HG03039 (cell line): ENCODE results near the gene HOXA13.

Experiments
- ATAC-seq: cut with Tn5 transposase; IDR thresholded peaks from one replicate; pipeline ENCODE4 v1.9.1; 2021; ENCODE audit warnings: mild to moderate bottlenecking, moderate library complexity; ENCODE audit not compliant: unreplicated experiment

HOXA13 gene

GRCh38 chr7:27199849-27200760 is at the start of gene HOXA13:
Gene HOXA13, minus strand, starts transcription at chr7:27200091. Its CDS starts 14 bp downstream, at chr7:27200077.
- ATAC-seq = no peak

- no peak for ATAC-seq
These were observed 49.2 kb upstream of the HOXA13 start for GRCh38 chr7:27248911-27249723.

DNA sequence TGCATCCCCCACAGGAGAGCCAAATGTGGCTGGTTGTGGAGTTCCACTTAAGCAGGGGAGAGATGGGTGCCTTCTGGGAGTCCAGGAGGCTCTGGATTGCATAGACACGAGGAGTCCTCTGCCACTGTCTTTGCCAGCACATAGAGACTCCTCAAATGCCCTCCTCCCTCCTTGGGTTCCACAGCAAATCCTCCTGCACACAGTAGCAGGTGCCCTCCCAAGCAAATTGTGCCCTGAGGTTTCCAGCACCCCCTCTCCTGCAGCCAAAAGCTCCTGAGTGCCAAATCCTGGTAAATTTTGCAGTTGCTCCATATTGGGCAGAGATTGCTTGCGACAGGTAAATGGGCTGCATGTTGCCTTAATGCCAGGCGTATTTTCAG is 48.5 kb upstream of the HOXA13 start:
- no peak for ATAC-seq

- no peak for ATAC-seq
These were observed 47.8 kb upstream of the HOXA13 start for GRCh38 chr7:27247452-27248426.

- ATAC-seq = no peak
These were observed 47.1 kb upstream of the HOXA13 start for GRCh38 chr7:27247000-27247399.

GRCh38 chr7:27245798-27246691 is 46.2 kb upstream of the HOXA13 start:
- no peak for ATAC-seq

GRCh38 chr7:27245124-27245797 is 45.4 kb upstream of the HOXA13 start:
- no peak for ATAC-seq

DNA sequence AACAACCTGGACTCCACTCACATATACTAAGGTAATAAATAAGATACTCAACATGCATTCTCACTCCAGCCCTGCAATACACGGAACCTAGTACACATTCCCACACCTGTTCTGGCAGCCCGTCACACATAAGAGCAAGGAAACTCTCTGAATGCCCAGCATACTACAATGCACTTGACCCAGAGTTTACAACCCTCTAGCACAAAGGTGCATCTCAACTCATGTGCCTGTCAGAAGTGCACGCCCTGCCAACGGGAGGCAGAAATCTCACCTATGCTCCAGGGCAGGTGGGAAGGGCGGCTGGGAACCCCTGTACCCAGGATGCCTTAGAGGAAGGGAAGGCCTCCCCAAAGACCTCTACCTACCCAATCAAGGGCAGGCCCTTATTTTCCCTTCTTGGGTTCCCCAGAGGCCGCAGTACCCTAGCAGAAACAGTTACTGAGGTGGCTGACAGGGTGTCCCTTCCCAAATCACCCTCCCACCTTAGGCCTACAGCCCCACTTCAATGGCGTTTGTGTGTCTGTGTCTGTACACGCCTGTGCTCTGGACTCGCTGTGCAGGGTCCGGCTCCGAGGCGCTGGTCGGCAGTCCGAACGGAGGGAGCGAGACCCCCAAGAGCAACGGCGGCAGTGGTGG is 44.7 kb upstream of the HOXA13 start:
- ATAC-seq = no peak

DNA sequence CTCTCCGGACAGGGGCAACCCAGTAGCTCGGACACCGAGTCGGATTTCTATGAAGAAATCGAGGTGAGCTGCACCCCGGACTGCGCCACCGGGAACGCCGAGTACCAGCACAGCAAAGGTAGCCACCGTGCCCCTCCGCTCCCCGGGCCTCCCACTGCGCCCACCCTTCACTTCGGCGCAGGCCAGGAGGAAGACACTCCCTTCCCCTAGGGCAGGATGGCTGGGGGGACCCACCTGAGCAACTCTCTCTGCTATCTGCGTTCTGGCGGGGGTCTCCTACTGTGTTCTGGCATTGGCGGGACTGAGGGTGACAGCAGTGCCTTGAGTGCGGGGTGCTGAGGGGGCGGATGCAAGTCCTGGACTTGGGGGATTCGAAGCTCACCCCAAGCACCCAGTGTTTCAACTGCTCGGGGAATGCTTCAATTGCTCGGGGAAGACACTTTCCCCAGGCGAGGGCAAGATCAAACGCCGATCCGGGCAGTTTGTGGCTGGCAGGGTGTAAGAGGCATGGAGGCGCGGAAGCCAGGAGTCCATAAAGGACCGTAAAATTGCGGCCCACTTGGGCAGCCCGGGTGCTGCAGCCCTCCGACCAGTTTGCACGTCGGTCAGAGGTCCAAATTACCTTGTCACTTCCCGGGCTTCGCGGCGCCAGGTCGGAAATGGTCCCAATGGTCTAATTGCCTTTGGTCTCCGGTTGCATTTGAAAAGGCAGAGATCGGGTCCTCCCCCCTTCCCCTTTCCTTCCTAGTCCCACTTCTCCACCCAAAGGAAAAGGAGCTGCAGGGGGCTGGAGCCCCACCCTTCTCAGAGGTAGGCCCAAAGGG is 43.7 kb upstream of the HOXA13 start:
- no peak for ATAC-seq

- no peak for ATAC-seq
These were observed 42.9 kb upstream of the HOXA13 start, which contains the start of gene EVX1 for GRCh38 chr7:27242555-27243339. Gene EVX1, plus strand, starts transcription at chr7:27242802. Its CDS starts 229 bp downstream, at chr7:27243031.

- ATAC-seq = no peak
These were observed 42.3 kb upstream of the HOXA13 start for GRCh38 chr7:27242154-27242553.

GRCh38 chr7:27241189-27242056 is 41.5 kb upstream of the HOXA13 start:
- no peak for ATAC-seq

- ATAC-seq = no peak
These were observed 40.3 kb upstream of the HOXA13 start for GRCh38 chr7:27240015-27240731.

- ATAC-seq = no peak
These were observed 39.6 kb upstream of the HOXA13 start for GRCh38 chr7:27239387-27240014.

DNA sequence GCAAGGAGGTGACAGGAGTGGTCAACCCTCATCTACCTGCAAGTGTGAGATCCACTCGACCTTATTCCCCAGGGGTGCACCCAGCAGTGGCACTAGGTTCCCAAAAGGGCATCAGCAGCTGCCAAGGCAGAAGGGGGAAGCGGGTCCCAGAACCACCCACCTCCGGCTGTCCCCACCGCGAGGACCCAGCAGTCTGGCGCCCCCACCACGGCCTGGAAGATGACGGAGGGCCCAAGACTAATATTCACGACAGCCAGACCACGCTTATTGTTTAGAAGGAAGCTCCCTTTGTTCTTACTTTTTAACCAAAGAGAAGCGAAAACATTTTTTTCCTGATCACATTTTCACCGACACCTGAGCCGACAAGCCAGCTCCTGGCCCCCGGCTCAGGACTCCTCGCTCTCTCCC is 39.1 kb upstream of the HOXA13 start:
- ATAC-seq = no peak
